ENCODE results near the gene ITGB6.

ITGB6 gene

GRCh38 chr2:160057356-160057755, 142.7 kb downstream of the ITGB6 start:
- H3K9me3 ChIP-seq (ENCODE audit: control insufficient read depth, low read length), result no peaks in the 10 kb centered on the region
- H3K27me3 ChIP-seq (ENCODE audit: control insufficient read depth, insufficient read depth, low read length), result no peaks in the 10 kb centered on the region
- no peak overlapping the region for H3K4me3 ChIP-seq (ENCODE audit: low read depth, low read length)
- H3K9ac ChIP-seq, result no peak overlapping the region
- peaks cover under 1% of the 10 kb centered on the region for H3K79me2 ChIP-seq
- no peak overlapping the region for H3K4me2 ChIP-seq (ENCODE audit: low read length)
- no peak overlapping the region for H3K27ac ChIP-seq
- H3K36me3 ChIP-seq (ENCODE audit: control insufficient read depth, insufficient read depth, low read length), result no peaks in the 10 kb centered on the region
- TF ChIP-seq, protein P1, sequence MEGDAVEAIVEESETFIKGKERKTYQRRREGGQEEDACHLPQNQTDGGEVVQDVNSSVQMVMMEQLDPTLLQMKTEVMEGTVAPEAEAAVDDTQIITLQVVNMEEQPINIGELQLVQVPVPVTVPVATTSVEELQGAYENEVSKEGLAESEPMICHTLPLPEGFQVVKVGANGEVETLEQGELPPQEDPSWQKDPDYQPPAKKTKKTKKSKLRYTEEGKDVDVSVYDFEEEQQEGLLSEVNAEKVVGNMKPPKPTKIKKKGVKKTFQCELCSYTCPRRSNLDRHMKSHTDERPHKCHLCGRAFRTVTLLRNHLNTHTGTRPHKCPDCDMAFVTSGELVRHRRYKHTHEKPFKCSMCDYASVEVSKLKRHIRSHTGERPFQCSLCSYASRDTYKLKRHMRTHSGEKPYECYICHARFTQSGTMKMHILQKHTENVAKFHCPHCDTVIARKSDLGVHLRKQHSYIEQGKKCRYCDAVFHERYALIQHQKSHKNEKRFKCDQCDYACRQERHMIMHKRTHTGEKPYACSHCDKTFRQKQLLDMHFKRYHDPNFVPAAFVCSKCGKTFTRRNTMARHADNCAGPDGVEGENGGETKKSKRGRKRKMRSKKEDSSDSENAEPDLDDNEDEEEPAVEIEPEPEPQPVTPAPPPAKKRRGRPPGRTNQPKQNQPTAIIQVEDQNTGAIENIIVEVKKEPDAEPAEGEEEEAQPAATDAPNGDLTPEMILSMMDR (IDR thresholded peaks at IDR 0.05), result no peak
- no peak overlapping the region for H2AFZ ChIP-seq
- peaks cover 10% of the 10 kb centered on the region for H3K4me1 ChIP-seq

DNA sequence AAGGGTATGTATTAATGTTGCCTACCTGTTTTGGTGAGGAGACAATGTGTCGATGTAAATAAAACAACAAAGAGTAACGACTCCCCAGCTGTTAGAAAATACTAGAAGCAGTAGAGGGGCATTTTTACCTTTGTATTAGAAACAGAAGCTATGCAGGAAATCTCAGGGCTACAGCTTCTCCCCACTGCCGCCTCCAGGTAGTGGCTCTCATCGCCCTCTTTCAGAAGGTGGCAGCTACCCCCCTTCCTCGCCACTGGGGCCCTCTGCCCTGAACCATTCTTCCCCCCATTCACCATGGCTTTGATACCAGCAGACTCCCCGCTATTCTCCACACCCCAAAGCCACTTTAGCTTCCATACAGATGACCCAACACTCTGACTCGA, 144.4 kb downstream of the ITGB6 start:
- H3K4me2 ChIP-seq (ENCODE audit: low read length), result no peak overlapping the region
- no peaks in the 10 kb centered on the region for H3K79me2 ChIP-seq
- TF ChIP-seq, protein P1 (IDR thresholded peaks at IDR 0.05), result no peak
- no peak overlapping the region for H3K27ac ChIP-seq
- no peaks in the 10 kb centered on the region for H3K27me3 ChIP-seq (ENCODE audit: control insufficient read depth, insufficient read depth, low read length)
- H3K4me3 ChIP-seq (ENCODE audit: low read depth, low read length), result no peak overlapping the region
- H3K9ac ChIP-seq, result no peak overlapping the region
- no peaks in the 10 kb centered on the region for H3K36me3 ChIP-seq (ENCODE audit: control insufficient read depth, insufficient read depth, low read length)
- no peak overlapping the region for H2AFZ ChIP-seq
- H3K4me1 ChIP-seq, result peaks cover 19% of the 10 kb centered on the region
- no peaks in the 10 kb centered on the region for H3K9me3 ChIP-seq (ENCODE audit: control insufficient read depth, low read length)

DNA sequence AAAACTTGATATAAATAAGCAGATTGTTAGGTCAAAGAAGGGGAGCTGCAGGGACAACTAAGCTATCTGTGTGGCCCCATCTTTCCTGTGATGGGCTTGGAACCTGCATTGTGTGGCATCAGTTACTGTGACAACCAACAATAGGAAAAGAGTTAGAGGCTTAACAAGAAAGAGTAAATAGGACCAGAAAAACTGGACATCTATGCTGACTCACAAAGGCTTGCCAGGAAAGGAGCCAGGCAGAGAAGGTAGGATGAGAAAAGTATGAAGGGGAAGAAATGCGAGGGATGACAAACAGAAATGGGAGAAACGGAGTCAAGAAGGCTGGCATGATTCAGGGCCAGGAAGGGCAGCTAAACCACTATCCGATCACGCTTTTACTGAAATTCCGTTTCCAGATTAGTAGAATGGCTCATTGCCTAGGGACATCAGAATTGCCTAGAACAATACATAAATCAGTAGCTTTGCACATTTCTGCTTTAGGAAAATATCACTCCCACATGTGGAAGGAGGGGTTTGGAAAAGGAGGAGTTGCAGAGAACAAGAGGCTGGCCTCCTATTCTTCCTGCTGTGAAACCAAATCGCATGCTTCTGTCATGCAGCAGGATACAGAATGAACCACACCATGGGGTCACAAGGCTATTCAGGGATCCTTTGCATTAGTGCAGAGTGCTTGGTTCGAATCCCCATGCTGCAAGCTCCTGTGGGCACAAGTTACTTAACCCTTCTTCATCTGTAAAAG, 144.9 kb downstream of the ITGB6 start:
- H3K36me3 ChIP-seq (ENCODE audit: control insufficient read depth, insufficient read depth, low read length), result no peaks in the 10 kb centered on the region
- no peaks in the 10 kb centered on the region for H3K27me3 ChIP-seq (ENCODE audit: control insufficient read depth, insufficient read depth, low read length)
- no peaks in the 10 kb centered on the region for H3K9me3 ChIP-seq (ENCODE audit: control insufficient read depth, low read length)
- TF ChIP-seq, protein P1 (IDR thresholded peaks at IDR 0.05), result no peak
- H3K9ac ChIP-seq, result no peak overlapping the region
- no peak overlapping the region for H3K4me2 ChIP-seq (ENCODE audit: low read length)
- no peak overlapping the region for H2AFZ ChIP-seq
- H3K79me2 ChIP-seq, result no peaks in the 10 kb centered on the region
- peaks cover 15% of the 10 kb centered on the region for H3K4me1 ChIP-seq
- H3K27ac ChIP-seq, result no peak overlapping the region
- no peak overlapping the region for H3K4me3 ChIP-seq (ENCODE audit: low read depth, low read length)

- H3K27me3 ChIP-seq (ENCODE audit: control insufficient read depth, insufficient read depth, low read length), result no peaks in the 10 kb centered on the region
- no peak overlapping the region for H3K4me3 ChIP-seq (ENCODE audit: low read depth, low read length)
- peaks cover 2% of the 10 kb centered on the region for H3K79me2 ChIP-seq
- no peak overlapping the region for H2AFZ ChIP-seq
- H3K36me3 ChIP-seq (ENCODE audit: control insufficient read depth, insufficient read depth, low read length), result no peaks in the 10 kb centered on the region
- no peaks in the 10 kb centered on the region for H3K9me3 ChIP-seq (ENCODE audit: control insufficient read depth, low read length)
- no peak overlapping the region for H3K9ac ChIP-seq
- no peak overlapping the region for H3K27ac ChIP-seq
- H3K4me2 ChIP-seq (ENCODE audit: low read length), result no peak overlapping the region
- TF ChIP-seq, protein P1 (IDR thresholded peaks at IDR 0.05), result no peak
- H3K4me1 ChIP-seq, result peaks cover 15% of the 10 kb centered on the region
Measured at GRCh38 chr2:160053946-160054345, 146.1 kb downstream of the ITGB6 start.

GRCh38 chr2:160052531-160052930, 147.5 kb downstream of the ITGB6 start:
- H3K9ac ChIP-seq, result no peak overlapping the region
- H3K9me3 ChIP-seq (ENCODE audit: control insufficient read depth, low read length), result no peaks in the 10 kb centered on the region
- H3K4me2 ChIP-seq (ENCODE audit: low read length), result peak overlapping the region; percentile 11
- no peak overlapping the region for H3K4me3 ChIP-seq (ENCODE audit: low read depth, low read length)
- peaks cover 15% of the 10 kb centered on the region for H3K4me1 ChIP-seq
- TF ChIP-seq, protein P1 (IDR thresholded peaks at IDR 0.05), result no peak
- H3K36me3 ChIP-seq (ENCODE audit: control insufficient read depth, insufficient read depth, low read length), result no peaks in the 10 kb centered on the region
- H3K27ac ChIP-seq, result peak overlapping the region; percentile 74
- peaks cover 5% of the 10 kb centered on the region for H3K79me2 ChIP-seq
- H2AFZ ChIP-seq, result peak overlapping the region; percentile 66
- no peaks in the 10 kb centered on the region for H3K27me3 ChIP-seq (ENCODE audit: control insufficient read depth, insufficient read depth, low read length)

Data from parathyroid adenoma (tissue), 2 donors.